GM18505 (cell line): ENCODE measurements around the gene BAIAP3.
"Not testable (repeated sequence)": the region's sequence is repeated elsewhere in the genome, so short reads cannot be mapped to it uniquely, and the experiment has no call there.

Experiments used
- ATAC-seq: cut with Tn5 transposase; IDR thresholded peaks from one replicate; pipeline ENCODE4 v1.9.1; 2021; ENCODE audit not compliant: unreplicated experiment
- POLR2A ChIP-seq: IDR thresholded peaks from 4 replicates; pipeline ENCODE4 v1.6.1; 2011; ENCODE audit warnings: borderline replicate concordance; ENCODE audit not compliant: insufficient read depth, insufficient read length; ENCODE audit errors: extremely low read depth

BAIAP3 gene

GRCh38 chr16:1318268-1318545 is 15.2 kb upstream of the BAIAP3 start:
- no peak for TF ChIP-seq POLR2A
- ATAC-seq: no peak

DNA sequence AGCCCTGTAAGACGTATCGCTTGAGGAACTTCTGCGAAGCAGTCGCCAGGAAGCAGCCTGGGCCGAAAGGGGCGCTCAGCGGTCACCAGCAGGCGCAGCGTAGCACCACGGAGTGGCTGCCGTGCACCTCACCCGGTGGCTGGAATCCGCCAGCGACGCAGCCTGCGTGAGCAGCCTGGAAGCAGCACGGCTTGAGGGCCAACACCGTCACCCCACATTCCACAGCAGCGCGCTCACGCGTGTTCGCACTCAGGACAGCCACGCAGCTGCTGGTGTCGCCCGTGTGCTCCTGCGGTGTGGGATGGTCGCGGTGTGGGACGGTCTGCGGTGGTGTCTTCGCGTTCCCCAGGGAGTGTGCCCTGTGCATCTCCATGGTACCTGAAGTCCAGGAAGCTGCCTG is 14.4 kb upstream of the BAIAP3 start:
- no peak for TF ChIP-seq POLR2A
- ATAC-seq: no peak

DNA sequence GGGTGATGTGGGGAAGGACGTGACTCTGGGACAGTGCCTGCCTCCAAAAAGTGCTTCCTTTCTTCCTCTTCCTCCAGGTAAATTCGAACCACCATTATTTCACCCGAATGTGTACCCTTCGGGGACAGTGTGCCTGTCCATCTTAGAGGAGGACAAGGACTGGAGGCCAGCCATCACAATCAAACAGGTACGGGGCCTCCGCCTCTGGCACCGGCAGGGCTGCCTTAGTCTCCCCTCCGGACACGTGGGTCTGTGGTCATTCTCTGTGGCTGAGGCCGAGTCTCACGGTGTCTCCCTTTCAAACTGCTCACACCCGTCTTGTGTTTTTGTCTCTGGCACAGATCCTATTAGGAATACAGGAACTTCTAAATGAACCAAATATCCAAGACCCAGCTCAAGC is 13.3 kb upstream of the BAIAP3 start:
- TF ChIP-seq POLR2A: no peak
- no peak for ATAC-seq

GRCh38 chr16:1320658-1321240 is 12.7 kb upstream of the BAIAP3 start:
- ATAC-seq: no peak
- TF ChIP-seq POLR2A: no peak

- ATAC-seq: no peak
- no peak for TF ChIP-seq POLR2A
Observed at GRCh38 chr16:1322407-1322806, 11.0 kb upstream of the BAIAP3 start.

- no peak for ATAC-seq
- TF ChIP-seq POLR2A: no peak
Observed at GRCh38 chr16:1323296-1324239, 9.9 kb upstream of the BAIAP3 start.

GRCh38 chr16:1324286-1324826 is 9.1 kb upstream of the BAIAP3 start:
- no peak for TF ChIP-seq POLR2A
- no peak for ATAC-seq

GRCh38 chr16:1325261-1325660 is 8.2 kb upstream of the BAIAP3 start:
- ATAC-seq: no peak
- no peak for TF ChIP-seq POLR2A

GRCh38 chr16:1325673-1326371 is 7.6 kb upstream of the BAIAP3 start:
- no peak for TF ChIP-seq POLR2A
- ATAC-seq: no peak

- no peak for TF ChIP-seq POLR2A
- no peak for ATAC-seq
Observed at GRCh38 chr16:1326391-1326790, 7.1 kb upstream of the BAIAP3 start.

DNA sequence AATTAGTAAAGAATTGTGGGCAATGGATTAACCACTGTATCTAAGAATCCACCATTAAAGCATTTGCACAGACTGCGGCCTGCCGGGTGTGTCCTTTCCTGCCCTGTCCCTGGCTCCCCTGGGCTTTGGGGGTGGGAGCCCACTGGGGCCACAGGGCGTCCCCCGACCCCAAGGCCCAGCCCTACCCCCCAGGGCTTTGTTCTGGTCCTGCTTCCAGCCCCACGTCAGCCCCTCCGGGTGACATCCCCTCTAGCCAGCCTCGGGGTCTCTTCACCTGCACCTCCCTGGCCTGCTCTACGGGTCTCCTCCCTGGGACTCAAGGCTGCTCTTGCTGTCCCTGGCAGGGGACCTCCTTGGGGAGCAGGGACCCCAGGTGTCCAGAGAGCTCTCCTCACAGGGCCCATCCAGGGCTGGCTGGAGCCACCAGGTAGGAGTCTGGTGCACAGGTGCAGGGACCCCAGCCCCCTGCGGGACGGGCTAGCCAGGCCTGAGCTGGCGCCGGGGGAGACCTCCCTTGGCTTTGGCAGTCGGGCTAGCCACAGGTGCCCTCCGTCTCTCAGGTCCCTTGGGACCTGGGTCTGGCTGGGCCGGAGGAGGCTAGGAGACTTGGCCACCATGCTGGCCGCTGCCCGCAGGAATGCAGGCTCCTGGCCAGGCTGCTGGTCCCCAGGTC is 6.4 kb upstream of the BAIAP3 start:
- no peak for ATAC-seq
- no peak for TF ChIP-seq POLR2A

GRCh38 chr16:1327619-1327947 is 5.9 kb upstream of the BAIAP3 start:
- no peak for TF ChIP-seq POLR2A
- ATAC-seq: no peak

- not testable (repeated sequence) for ATAC-seq
Observed at GRCh38 chr16:1328136-1328535, 5.3 kb upstream of the BAIAP3 start.

DNA sequence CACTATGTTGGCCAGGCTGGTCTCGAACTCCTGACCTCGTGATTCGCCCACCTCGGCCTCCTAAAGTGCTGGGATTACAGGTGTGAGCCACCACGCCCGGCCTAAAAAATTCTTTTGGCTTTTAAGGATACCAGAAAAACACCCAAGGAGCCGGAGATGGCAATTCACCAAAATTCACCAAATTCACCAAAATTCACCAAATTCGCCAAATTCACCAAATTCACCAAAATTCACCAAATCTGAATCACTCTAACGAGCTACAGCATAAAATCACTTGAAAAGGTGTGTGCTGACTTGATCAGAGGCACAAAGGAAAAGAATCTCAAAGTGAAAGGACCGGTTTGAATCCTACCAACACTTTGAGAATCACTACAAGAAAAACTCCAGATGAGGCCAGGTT is 4.5 kb upstream of the BAIAP3 start:
- ATAC-seq: not testable (repeated sequence)
